PC-3 (cell line): Measurements from ENCODE around the gene TMEM94.

ENCODE experiments used
- CTCF ChIP-seq: fragments of 300-600 bp; sonication (generic); conservative IDR thresholded peaks from 2 replicates; pipeline ENCODE4 v1.5.1; 2017; ENCODE audit warnings: antibody characterized with exemption, low read depth, mild to moderate bottlenecking, low read length
- EZH2 ChIP-seq: fragments of 300-600 bp; sonication (generic); IDR thresholded peaks from one replicate; pipeline ENCODE4 v1.6.1; 2017; ENCODE audit warnings: antibody characterized with exemption, mild to moderate bottlenecking, low read length; ENCODE audit not compliant: unreplicated experiment
- EZH2phosphoT487 ChIP-seq: fragments of 300-600 bp; sonication (generic); IDR thresholded peaks from 2 replicates; pipeline ENCODE4 v1.6.1; 2018; ENCODE audit warnings: mild to moderate bottlenecking, antibody characterized with exemption, low read length, borderline replicate concordance

- no peak for TF ChIP-seq EZH2phosphoT487
- no peak for TF ChIP-seq CTCF
- no peak for TF ChIP-seq EZH2
These were observed 23.8 kb downstream of the TMEM94 start for GRCh38 chr17:75480281-75480680.
